ENCODE data around the gene PARD3B. TPM values are rescaled to one million over a fixed set of nuclear protein-coding genes. Genes with fewer than 3 reads are reported as not detected.

Gene PARD3B
- total and polyA plus RNA-seq, 5 donors from 2014 or later = 0.03 to 0.68 (median 0.08) TPM; not detected in 1

DNA sequence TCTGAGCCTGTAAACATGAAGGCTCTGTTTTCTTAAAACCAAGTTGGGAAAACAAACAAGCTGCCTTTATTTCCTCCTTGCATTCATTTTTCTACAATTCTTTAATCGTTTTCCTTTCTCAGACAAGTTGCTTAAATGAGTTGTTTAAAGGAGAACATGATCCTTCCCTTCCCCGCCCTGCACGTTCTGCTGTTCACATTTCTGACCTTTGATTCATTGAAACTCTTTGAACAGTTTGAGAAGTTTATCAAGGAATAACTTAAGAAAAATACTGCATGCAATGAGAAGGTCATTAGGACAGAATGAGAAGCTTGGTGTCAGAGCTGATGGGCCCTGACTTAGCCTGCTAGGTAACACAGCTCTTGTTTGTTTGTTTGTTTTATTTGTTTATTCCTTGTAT is 181.6 kb downstream of the PARD3B start:
- Mint-ChIP-seq H3K4me1 (no peaks in the 10 kb centered on the region), H3K9me3 (peaks cover 0 to 2% (median 0%) of the 10 kb centered on the region in 7 donors), H3K4me3 (no peak overlapping the region), H3K36me3 (no peaks in the 10 kb centered on the region), H3K27ac (no peak overlapping the region), H3K27me3 (peaks cover 5% of the 10 kb centered on the region)
- ATAC-seq (ENCODE audit: low read depth in 2 of 2) (no peak), DNase-seq (no peak)
- H3K27ac ChIP-seq (ENCODE audit: insufficient read depth, low read length, poor library complexity, severe bottlenecking) = no peak overlapping the region
- H3K9me3 ChIP-seq (ENCODE audit: control insufficient read depth in 2 of 2, low read length in 2 of 2) = no peaks in the 10 kb centered on the region
- H3K36me3 ChIP-seq (ENCODE audit: control insufficient read depth, insufficient read depth, low read length) = no peaks in the 10 kb centered on the region
- no peaks in the 10 kb centered on the region for H3K4me1 ChIP-seq (ENCODE audit: control insufficient read depth, insufficient read depth, low read length, poor library complexity, severe bottlenecking)
- no peak overlapping the region for H3K4me3 ChIP-seq (ENCODE audit: low read depth, low read length)
- peaks cover 5% of the 10 kb centered on the region for H3K27me3 ChIP-seq (ENCODE audit: control insufficient read depth, insufficient read depth, low read length)

- ATAC-seq (ENCODE audit: low read depth in 2 of 2) (no peak), DNase-seq (no peak)
- no peaks in the 10 kb centered on the region for H3K9me3 ChIP-seq (ENCODE audit: control insufficient read depth in 2 of 2, low read length in 2 of 2)
- H3K27me3 Mint-ChIP-seq = peaks cover 5% of the 10 kb centered on the region
- peaks cover 9% of the 10 kb centered on the region for H3K27me3 ChIP-seq (ENCODE audit: control insufficient read depth, insufficient read depth, low read length)
- no peaks in the 10 kb centered on the region for H3K36me3 Mint-ChIP-seq
- no peaks in the 10 kb centered on the region for H3K4me1 Mint-ChIP-seq
- no peaks in the 10 kb centered on the region for H3K36me3 ChIP-seq (ENCODE audit: control insufficient read depth, insufficient read depth, low read length)
- H3K27ac Mint-ChIP-seq = no peak overlapping the region
- no peaks in the 10 kb centered on the region for H3K4me1 ChIP-seq (ENCODE audit: control insufficient read depth, insufficient read depth, low read length, poor library complexity, severe bottlenecking)
- peaks cover 0 to 2% (median 0%) of the 10 kb centered on the region in 7 donors for H3K9me3 Mint-ChIP-seq
- no peak overlapping the region for H3K4me3 ChIP-seq (ENCODE audit: low read depth, low read length)
- H3K27ac ChIP-seq (ENCODE audit: insufficient read depth, low read length, poor library complexity, severe bottlenecking) = no peak overlapping the region
- no peak overlapping the region for H3K4me3 Mint-ChIP-seq
These were observed 182.1 kb downstream of the PARD3B start for GRCh38 chr2:204727368-204727767.

GRCh38 chr2:204730603-204731002 is 185.3 kb downstream of the PARD3B start:
- H3K4me1 Mint-ChIP-seq = no peaks in the 10 kb centered on the region
- no peak for DNase-seq

GRCh38 chr2:204732019-204732418 is 186.7 kb downstream of the PARD3B start:
- H3K4me3 Mint-ChIP-seq = no peak overlapping the region
- Histone ChIP-seq H3K27me3 (ENCODE audit: control insufficient read depth, insufficient read depth, low read length) (peaks cover 6% of the 10 kb centered on the region), H3K4me1 (ENCODE audit: control insufficient read depth, insufficient read depth, low read length, poor library complexity, severe bottlenecking) (no peaks in the 10 kb centered on the region), H3K27ac (ENCODE audit: insufficient read depth, low read length, poor library complexity, severe bottlenecking) (no peak overlapping the region), H3K36me3 (ENCODE audit: control insufficient read depth, insufficient read depth, low read length) (no peaks in the 10 kb centered on the region), H3K9me3 (ENCODE audit: control insufficient read depth in 2 of 2, low read length in 2 of 2) (no peaks in the 10 kb centered on the region), H3K4me3 (ENCODE audit: low read depth, low read length) (no peak overlapping the region)
- no peak for DNase-seq
- H3K27me3 Mint-ChIP-seq = peaks cover 9% of the 10 kb centered on the region
- no peak for ATAC-seq (ENCODE audit: low read depth in 2 of 2)
- H3K27ac Mint-ChIP-seq = no peak overlapping the region
- no peaks in the 10 kb centered on the region for H3K4me1 Mint-ChIP-seq
- H3K9me3 Mint-ChIP-seq = no peaks in the 10 kb centered on the region
- H3K36me3 Mint-ChIP-seq = no peaks in the 10 kb centered on the region

More at GRCh38 chr2:204730603-204731002, 185.3 kb downstream of the PARD3B start:
- Mint-ChIP-seq H3K36me3 (no peaks in the 10 kb centered on the region), H3K27me3 (peaks cover 9% of the 10 kb centered on the region), H3K4me3 (no peak overlapping the region), H3K27ac (no peak overlapping the region), H3K9me3 (peaks cover 0 to 2% (median 0%) of the 10 kb centered on the region in 7 donors)
- no peaks in the 10 kb centered on the region for H3K36me3 ChIP-seq (ENCODE audit: control insufficient read depth, insufficient read depth, low read length)
- no peaks in the 10 kb centered on the region for H3K4me1 ChIP-seq (ENCODE audit: control insufficient read depth, insufficient read depth, low read length, poor library complexity, severe bottlenecking)
- ATAC-seq (ENCODE audit: low read depth in 2 of 2) = no peak
- H3K27ac ChIP-seq (ENCODE audit: insufficient read depth, low read length, poor library complexity, severe bottlenecking) = no peak overlapping the region
- H3K27me3 ChIP-seq (ENCODE audit: control insufficient read depth, insufficient read depth, low read length) = peaks cover 6% of the 10 kb centered on the region
- H3K9me3 ChIP-seq (ENCODE audit: control insufficient read depth in 2 of 2, low read length in 2 of 2) = no peaks in the 10 kb centered on the region
- no peak overlapping the region for H3K4me3 ChIP-seq (ENCODE audit: low read depth, low read length)

- Mint-ChIP-seq H3K4me1 (no peaks in the 10 kb centered on the region), H3K27me3 (peaks cover 8% of the 10 kb centered on the region), H3K9me3 (peaks cover 0 to 8% (median 0%) of the 10 kb centered on the region in 7 donors), H3K36me3 (no peaks in the 10 kb centered on the region), H3K27ac (no peak overlapping the region), H3K4me3 (no peak overlapping the region)
- H3K36me3 ChIP-seq (ENCODE audit: control insufficient read depth, insufficient read depth, low read length) = no peaks in the 10 kb centered on the region
- peaks cover 2% of the 10 kb centered on the region for H3K27me3 ChIP-seq (ENCODE audit: control insufficient read depth, insufficient read depth, low read length)
- no peaks in the 10 kb centered on the region for H3K4me1 ChIP-seq (ENCODE audit: control insufficient read depth, insufficient read depth, low read length, poor library complexity, severe bottlenecking)
- no peak overlapping the region for H3K4me3 ChIP-seq (ENCODE audit: low read depth, low read length)
- no peak for DNase-seq
- ATAC-seq (ENCODE audit: low read depth in 2 of 2) = no peak
- H3K27ac ChIP-seq (ENCODE audit: insufficient read depth, low read length, poor library complexity, severe bottlenecking) = no peak overlapping the region
- peaks cover 0 to 3% of the 10 kb centered on the region in 2 experiments for H3K9me3 ChIP-seq (ENCODE audit: control insufficient read depth in 2 of 2, low read length in 2 of 2)
These were observed 192.0 kb downstream of the PARD3B start for GRCh38 chr2:204737296-204737695.

- H3K4me1 ChIP-seq (ENCODE audit: control insufficient read depth, insufficient read depth, low read length, poor library complexity, severe bottlenecking) = no peaks in the 10 kb centered on the region
- H3K27me3 Mint-ChIP-seq = peaks cover 5% of the 10 kb centered on the region
- no peak for ATAC-seq (ENCODE audit: low read depth in 2 of 2)
- H3K4me3 Mint-ChIP-seq = no peak overlapping the region
- H3K9me3 Mint-ChIP-seq = peaks cover 0 to 8% (median 0%) of the 10 kb centered on the region in 7 donors
- no peaks in the 10 kb centered on the region for H3K4me1 Mint-ChIP-seq
- H3K36me3 ChIP-seq (ENCODE audit: control insufficient read depth, insufficient read depth, low read length) = no peaks in the 10 kb centered on the region
- no peak overlapping the region for H3K27ac Mint-ChIP-seq
- no peak overlapping the region for H3K4me3 ChIP-seq (ENCODE audit: low read depth, low read length)
- DNase-seq = no peak
- H3K36me3 Mint-ChIP-seq = no peaks in the 10 kb centered on the region
- H3K27ac ChIP-seq (ENCODE audit: insufficient read depth, low read length, poor library complexity, severe bottlenecking) = no peak overlapping the region
- peaks cover 0 to 3% of the 10 kb centered on the region in 2 experiments for H3K9me3 ChIP-seq (ENCODE audit: control insufficient read depth in 2 of 2, low read length in 2 of 2)
- peaks cover 2% of the 10 kb centered on the region for H3K27me3 ChIP-seq (ENCODE audit: control insufficient read depth, insufficient read depth, low read length)
These were observed 193.4 kb downstream of the PARD3B start for GRCh38 chr2:204738721-204739120.

DNA sequence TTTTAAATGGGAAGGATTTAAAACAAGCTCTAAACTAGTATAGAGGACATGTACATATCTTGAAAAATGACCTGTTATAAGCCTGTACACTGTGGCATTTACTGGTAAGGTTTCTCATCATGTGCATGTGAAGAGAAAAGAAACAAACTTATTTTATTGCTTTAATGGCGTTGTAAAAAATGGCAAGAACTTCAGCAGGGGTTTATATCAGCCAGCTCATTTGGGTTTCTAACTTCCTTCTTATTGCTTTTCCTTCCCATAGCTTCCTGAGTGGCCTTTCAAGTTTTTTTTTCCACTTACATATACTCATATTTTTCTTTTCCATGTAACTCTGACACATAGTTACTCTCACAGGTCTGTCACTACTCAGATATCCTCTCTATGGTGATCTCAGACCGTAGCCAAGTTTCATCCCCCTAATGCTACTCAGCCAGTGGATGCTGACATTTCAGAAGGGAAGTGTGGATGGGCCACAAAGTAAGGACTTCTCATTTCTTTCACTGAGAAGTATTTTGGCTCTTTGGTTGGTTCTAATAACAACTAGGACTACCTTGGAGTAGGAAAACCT is 198.2 kb downstream of the PARD3B start:
- DNase-seq (no peak), ATAC-seq (ENCODE audit: low read depth in 2 of 2) (no peak)
- peaks cover 5% of the 10 kb centered on the region for H3K27me3 Mint-ChIP-seq
- Histone ChIP-seq H3K27me3 (ENCODE audit: control insufficient read depth, insufficient read depth, low read length) (peaks cover 2% of the 10 kb centered on the region), H3K4me3 (ENCODE audit: low read depth, low read length) (no peak overlapping the region), H3K27ac (ENCODE audit: insufficient read depth, low read length, poor library complexity, severe bottlenecking) (no peak overlapping the region), H3K9me3 (ENCODE audit: control insufficient read depth in 2 of 2, low read length in 2 of 2) (peaks cover 0 to 3% of the 10 kb centered on the region in 2 experiments), H3K4me1 (ENCODE audit: control insufficient read depth, insufficient read depth, low read length, poor library complexity, severe bottlenecking) (no peaks in the 10 kb centered on the region), H3K36me3 (ENCODE audit: control insufficient read depth, insufficient read depth, low read length) (no peaks in the 10 kb centered on the region)
- H3K27ac Mint-ChIP-seq = no peak overlapping the region
- no peaks in the 10 kb centered on the region for H3K4me1 Mint-ChIP-seq
- peaks cover 0 to 8% (median 5%) of the 10 kb centered on the region in 7 donors for H3K9me3 Mint-ChIP-seq
- no peak overlapping the region for H3K4me3 Mint-ChIP-seq
- no peaks in the 10 kb centered on the region for H3K36me3 Mint-ChIP-seq

DNA sequence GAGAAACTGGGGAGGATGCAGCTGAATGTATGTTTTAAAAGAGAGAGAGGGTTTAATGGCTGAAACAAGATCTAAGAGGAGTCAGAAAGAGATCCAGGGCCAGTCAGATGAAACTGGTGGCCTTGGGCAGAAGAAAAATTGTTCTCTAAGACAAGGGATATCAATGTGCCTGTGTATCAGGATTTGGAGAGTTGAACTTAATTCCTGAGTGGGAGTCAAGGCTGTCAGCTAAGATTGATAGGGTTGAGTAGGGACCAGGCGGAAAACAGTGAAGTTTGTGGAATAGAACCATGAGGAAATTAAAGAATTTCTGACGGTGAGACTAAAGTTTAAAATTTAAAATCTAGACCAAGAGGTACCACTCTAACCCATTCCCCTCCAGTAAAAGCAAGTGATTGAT is 199.2 kb downstream of the PARD3B start:
- ATAC-seq (ENCODE audit: low read depth in 2 of 2) (no peak), DNase-seq (no peak)
- H3K27ac ChIP-seq (ENCODE audit: insufficient read depth, low read length, poor library complexity, severe bottlenecking) = no peak overlapping the region
- Mint-ChIP-seq H3K27me3 (peaks cover 5% of the 10 kb centered on the region), H3K4me3 (no peak overlapping the region), H3K4me1 (no peaks in the 10 kb centered on the region), H3K9me3 (peaks cover 0 to 8% (median 5%) of the 10 kb centered on the region in 7 donors), H3K27ac (no peak overlapping the region), H3K36me3 (no peaks in the 10 kb centered on the region)
- no peaks in the 10 kb centered on the region for H3K36me3 ChIP-seq (ENCODE audit: control insufficient read depth, insufficient read depth, low read length)
- no peaks in the 10 kb centered on the region for H3K4me1 ChIP-seq (ENCODE audit: control insufficient read depth, insufficient read depth, low read length, poor library complexity, severe bottlenecking)
- peaks cover 0 to 3% of the 10 kb centered on the region in 2 experiments for H3K9me3 ChIP-seq (ENCODE audit: control insufficient read depth in 2 of 2, low read length in 2 of 2)
- H3K4me3 ChIP-seq (ENCODE audit: low read depth, low read length) = no peak overlapping the region
- H3K27me3 ChIP-seq (ENCODE audit: control insufficient read depth, insufficient read depth, low read length) = no peaks in the 10 kb centered on the region

All from CD4-positive, CD25-positive, alpha-beta regulatory T cell (primary cell).